ENCODE data around the gene ARF5.

- TF ChIP-seq, protein P1, sequence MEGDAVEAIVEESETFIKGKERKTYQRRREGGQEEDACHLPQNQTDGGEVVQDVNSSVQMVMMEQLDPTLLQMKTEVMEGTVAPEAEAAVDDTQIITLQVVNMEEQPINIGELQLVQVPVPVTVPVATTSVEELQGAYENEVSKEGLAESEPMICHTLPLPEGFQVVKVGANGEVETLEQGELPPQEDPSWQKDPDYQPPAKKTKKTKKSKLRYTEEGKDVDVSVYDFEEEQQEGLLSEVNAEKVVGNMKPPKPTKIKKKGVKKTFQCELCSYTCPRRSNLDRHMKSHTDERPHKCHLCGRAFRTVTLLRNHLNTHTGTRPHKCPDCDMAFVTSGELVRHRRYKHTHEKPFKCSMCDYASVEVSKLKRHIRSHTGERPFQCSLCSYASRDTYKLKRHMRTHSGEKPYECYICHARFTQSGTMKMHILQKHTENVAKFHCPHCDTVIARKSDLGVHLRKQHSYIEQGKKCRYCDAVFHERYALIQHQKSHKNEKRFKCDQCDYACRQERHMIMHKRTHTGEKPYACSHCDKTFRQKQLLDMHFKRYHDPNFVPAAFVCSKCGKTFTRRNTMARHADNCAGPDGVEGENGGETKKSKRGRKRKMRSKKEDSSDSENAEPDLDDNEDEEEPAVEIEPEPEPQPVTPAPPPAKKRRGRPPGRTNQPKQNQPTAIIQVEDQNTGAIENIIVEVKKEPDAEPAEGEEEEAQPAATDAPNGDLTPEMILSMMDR (IDR thresholded peaks at IDR 0.05), result no peak
- TF ChIP-seq POLR2A (IDR thresholded peaks at IDR 0.05; ENCODE audit: low read depth), result no peak
- TF ChIP-seq EP300 (IDR thresholded peaks at IDR 0.05), result no peak
These were observed 44.2 kb downstream of the ARF5 start for GRCh38 chr7:127632276-127632910.

All from esophagus muscularis mucosa (tissue), 4 donors.